HepG2 (cell line): ENCODE data around the gene MEGF6. TPM values are rescaled to one million over a fixed set of nuclear protein-coding genes. Genes with fewer than 3 reads are reported as not detected.

Experiments
- CBX5 ChIP-seq: sonication (generic); formaldehyde crosslinking; IDR thresholded peaks from 2 replicates; pipeline ENCODE4 v1.4.0; 2020; ENCODE audit warnings: missing genetic modification reagents, borderline replicate concordance
- ETS1 ChIP-seq: sonication (generic); formaldehyde crosslinking; IDR thresholded peaks from 2 replicates; pipeline ENCODE4 v1.4.0; 2020; ENCODE audit warnings: missing genetic modification reagents
- KIAA2018 ChIP-seq: sonication (generic); formaldehyde crosslinking; IDR thresholded peaks from 2 replicates; pipeline ENCODE4 v1.5.0; 2020; ENCODE audit warnings: mild to moderate bottlenecking, missing genetic modification reagents, borderline replicate concordance
- MEF2D ChIP-seq: sonication (generic); formaldehyde crosslinking; IDR thresholded peaks from 2 replicates; pipeline ENCODE4 v1.5.1; 2020; ENCODE audit warnings: mild to moderate bottlenecking, missing genetic modification reagents
- MTA3 ChIP-seq: sonication (generic); formaldehyde crosslinking; IDR thresholded peaks from 2 replicates; pipeline ENCODE4 v1.4.0; 2020; ENCODE audit warnings: missing genetic modification reagents
- NFYC ChIP-seq: IDR thresholded peaks from 2 replicates; pipeline ENCODE4 v1.6.1; 2016; ENCODE audit warnings: missing genetic modification reagents, missing compliant biosample characterization
- NR2C2 ChIP-seq: sonication (generic); formaldehyde crosslinking; IDR thresholded peaks from 2 replicates; pipeline ENCODE4 v1.4.0; 2020; ENCODE audit warnings: missing genetic modification reagents, mild to moderate bottlenecking, moderate library complexity, borderline replicate concordance
- POLR2AphosphoS2 ChIP-seq: IDR thresholded peaks from 2 replicates; pipeline ENCODE4 v1.6.1; 2011; ENCODE audit warnings: low read depth, low read length, improper control_type of control experiment
- SALL2 ChIP-seq: sonication (generic); formaldehyde crosslinking; IDR thresholded peaks from 2 replicates; pipeline ENCODE4 v1.8.1; 2023; ENCODE audit warnings: mild to moderate bottlenecking, missing genetic modification reagents, inconsistent platforms
- SKI ChIP-seq: fragments of 450-650 bp; IDR thresholded peaks from one replicate; pipeline ENCODE4 v1.6.1; 2018; ENCODE audit warnings: mild to moderate bottlenecking; ENCODE audit not compliant: partially characterized antibody
- SMC3 ChIP-seq: IDR thresholded peaks from 2 replicates; pipeline ENCODE4 v1.6.1; 2011; ENCODE audit warnings: low read length, improper control_type of control experiment
- ZBTB7B ChIP-seq: sonication (generic); formaldehyde crosslinking; IDR thresholded peaks from 2 replicates; pipeline ENCODE4 v1.4.0; 2020; ENCODE audit warnings: missing genetic modification reagents
- ZNF329 ChIP-seq: sonication (generic); formaldehyde crosslinking; IDR thresholded peaks from 2 replicates; pipeline ENCODE4 v1.9.0; 2021; ENCODE audit warnings: low read depth, mild to moderate bottlenecking, missing genetic modification reagents
- ZNF543 ChIP-seq: sonication (generic); formaldehyde crosslinking; IDR thresholded peaks from 2 replicates; pipeline ENCODE4 v1.4.0; 2020; ENCODE audit warnings: mild to moderate bottlenecking, missing genetic modification reagents
- ZNF724P ChIP-seq: sonication (generic); formaldehyde crosslinking; IDR thresholded peaks from 2 replicates; pipeline ENCODE4 v1.8.0; 2022; ENCODE audit warnings: missing genetic modification reagents, borderline replicate concordance
- polyA plus RNA-seq, 8 experiments: library from polyadenylated mRNA; depleted of rRNA in 3 of 8; stranded (reverse) in 7 of 8; unstranded in 1 of 8; fragments of >200 nt; fragmentation: Illumina TruSeq in 4 of 8; extraction: Trizol in 4 of 8; gene quantifications; 2 replicates each; pipeline versions ENCODE4 v1.2.1 to v1.2.3, GENCODE V29; 2011 to 2016; ENCODE audit warnings: low read depth in 4 of 8, missing spikeins in 1 of 8, mixed read lengths in 1 of 8; ENCODE audit not compliant: insufficient read depth in 1 of 8
- total RNA-seq, 5 experiments: library from RNA; depleted of rRNA; stranded (reverse); fragments of >200 nt; fragmentation: Illumina TruSeq; extraction: Trizol; gene quantifications; 2 replicates each; pipeline ENCODE4 v1.2.3, GENCODE V29; 2016; ENCODE audit warnings: low read depth in 1 of 5
- TF ChIP-seq, protein P1 (sequence below): sonication (generic); formaldehyde crosslinking; IDR thresholded peaks from 2 replicates; pipeline ENCODE4 v1.5.0; 2020; ENCODE audit warnings: missing genetic modification reagents
- TF ChIP-seq, protein P2 (sequence below): IDR thresholded peaks from 2 replicates; pipeline ENCODE4 v1.6.1; 2016; ENCODE audit warnings: missing biosample characterization, missing genetic modification reagents, low read depth

Gene MEGF6
- total and polyA plus RNA-seq, 2 of the 13 experiments (the other 11 are each of a cell fraction or from before 2014, with no cell fraction given), result 1.9 TPM

GRCh38 chr1:3483801-3484444 lies 127.4 kb downstream of the MEGF6 start (continued):
- TF ChIP-seq KIAA2018 (CRISPR knock-in tag) (no peak), CBX5 (no peak), ZNF724P (CRISPR knock-in tag) (no peak), ZBTB7B (CRISPR knock-in tag) (0 out of 2 replicates have a peak, but pooled peaks have one; percentile 31), SMC3 (peak; percentile 58), SALL2 (CRISPR knock-in tag) (no peak), SKI (no peak), POLR2AphosphoS2 (no peak), ZNF543 (CRISPR knock-in tag) (no peak), NR2C2 (CRISPR knock-in tag) (no peak), NFYC (no peak), MTA3 (CRISPR knock-in tag) (no peak), MEF2D (CRISPR knock-in tag) (0 out of 2 replicates have a peak, but pooled peaks have one; percentile 25), ZNF329 (CRISPR knock-in tag) (no peak), ETS1 (CRISPR knock-in tag) (no peak)
- TF ChIP-seq, protein P1, sequence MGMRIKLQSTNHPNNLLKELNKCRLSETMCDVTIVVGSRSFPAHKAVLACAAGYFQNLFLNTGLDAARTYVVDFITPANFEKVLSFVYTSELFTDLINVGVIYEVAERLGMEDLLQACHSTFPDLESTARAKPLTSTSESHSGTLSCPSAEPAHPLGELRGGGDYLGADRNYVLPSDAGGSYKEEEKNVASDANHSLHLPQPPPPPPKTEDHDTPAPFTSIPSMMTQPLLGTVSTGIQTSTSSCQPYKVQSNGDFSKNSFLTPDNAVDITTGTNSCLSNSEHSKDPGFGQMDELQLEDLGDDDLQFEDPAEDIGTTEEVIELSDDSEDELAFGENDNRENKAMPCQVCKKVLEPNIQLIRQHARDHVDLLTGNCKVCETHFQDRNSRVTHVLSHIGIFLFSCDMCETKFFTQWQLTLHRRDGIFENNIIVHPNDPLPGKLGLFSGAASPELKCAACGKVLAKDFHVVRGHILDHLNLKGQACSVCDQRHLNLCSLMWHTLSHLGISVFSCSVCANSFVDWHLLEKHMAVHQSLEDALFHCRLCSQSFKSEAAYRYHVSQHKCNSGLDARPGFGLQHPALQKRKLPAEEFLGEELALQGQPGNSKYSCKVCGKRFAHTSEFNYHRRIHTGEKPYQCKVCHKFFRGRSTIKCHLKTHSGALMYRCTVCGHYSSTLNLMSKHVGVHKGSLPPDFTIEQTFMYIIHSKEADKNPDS (CRISPR knock-in tag), result no peak
- TF ChIP-seq, protein P2, sequence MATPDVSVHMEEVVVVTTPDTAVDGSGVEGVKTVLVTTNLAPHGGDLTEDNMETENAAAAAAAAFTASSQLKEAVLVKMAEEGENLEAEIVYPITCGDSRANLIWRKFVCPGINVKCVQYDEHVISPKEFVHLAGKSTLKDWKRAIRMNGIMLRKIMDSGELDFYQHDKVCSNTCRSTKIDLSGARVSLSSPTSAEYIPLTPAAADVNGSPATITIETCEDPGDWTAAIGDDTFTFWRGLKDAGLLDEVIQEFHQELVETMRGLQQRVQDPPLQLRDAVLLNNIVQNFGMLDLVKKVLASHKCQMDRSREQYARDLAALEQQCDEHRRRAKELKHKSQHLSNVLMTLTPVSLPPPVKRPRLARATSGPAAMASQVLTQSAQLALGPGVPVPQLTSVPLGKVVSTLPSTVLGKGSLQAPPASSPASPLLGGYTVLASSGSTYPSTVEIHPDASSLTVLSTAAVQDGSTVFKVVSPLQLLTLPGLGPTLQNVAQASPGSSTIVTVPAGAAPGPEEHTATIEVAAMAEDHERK, result no peak
